Endothelial cell of umbilical vein (primary cell): ENCODE data around the gene AGXT.

Source experiments
- MYC ChIP-seq: IDR thresholded peaks from one replicate; pipeline ENCODE4 v1.6.1; 2011; ENCODE audit warnings: mild to moderate bottlenecking, low read depth, low read length
- POLR2A ChIP-seq: IDR thresholded peaks from 2 replicates; pipeline ENCODE4 v1.6.1; 2012; ENCODE audit warnings: low read depth, mild to moderate bottlenecking, control low read depth, low read length
- TF ChIP-seq, protein P1 (sequence below), 2 donors: IDR thresholded peaks; 1 replicate in 1 of 2; 2 replicates in 1 of 2; pipeline ENCODE4 v1.5.1; 2011; ENCODE audit warnings: low read length in 2 of 2, mild to moderate bottlenecking in 2 of 2, moderate library complexity in 2 of 2, control low read depth in 1 of 2, inconsistent platforms in 1 of 2, low read depth in 1 of 2; ENCODE audit not compliant: insufficient read depth in 1 of 2; ENCODE audit errors: extremely low read depth in 1 of 2
- TF ChIP-seq, protein P2 (sequence below): IDR thresholded peaks from 2 replicates; pipeline ENCODE4 v1.6.1; 2011; ENCODE audit not compliant: insufficient read depth, insufficient read length

GRCh38 chr2:240869956-240870875 lies 1.6 kb downstream of the AGXT start:
- no peak for TF ChIP-seq POLR2A
- TF ChIP-seq, protein P1, sequence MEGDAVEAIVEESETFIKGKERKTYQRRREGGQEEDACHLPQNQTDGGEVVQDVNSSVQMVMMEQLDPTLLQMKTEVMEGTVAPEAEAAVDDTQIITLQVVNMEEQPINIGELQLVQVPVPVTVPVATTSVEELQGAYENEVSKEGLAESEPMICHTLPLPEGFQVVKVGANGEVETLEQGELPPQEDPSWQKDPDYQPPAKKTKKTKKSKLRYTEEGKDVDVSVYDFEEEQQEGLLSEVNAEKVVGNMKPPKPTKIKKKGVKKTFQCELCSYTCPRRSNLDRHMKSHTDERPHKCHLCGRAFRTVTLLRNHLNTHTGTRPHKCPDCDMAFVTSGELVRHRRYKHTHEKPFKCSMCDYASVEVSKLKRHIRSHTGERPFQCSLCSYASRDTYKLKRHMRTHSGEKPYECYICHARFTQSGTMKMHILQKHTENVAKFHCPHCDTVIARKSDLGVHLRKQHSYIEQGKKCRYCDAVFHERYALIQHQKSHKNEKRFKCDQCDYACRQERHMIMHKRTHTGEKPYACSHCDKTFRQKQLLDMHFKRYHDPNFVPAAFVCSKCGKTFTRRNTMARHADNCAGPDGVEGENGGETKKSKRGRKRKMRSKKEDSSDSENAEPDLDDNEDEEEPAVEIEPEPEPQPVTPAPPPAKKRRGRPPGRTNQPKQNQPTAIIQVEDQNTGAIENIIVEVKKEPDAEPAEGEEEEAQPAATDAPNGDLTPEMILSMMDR (IDR thresholded peaks at IDR 0.05; ENCODE audit: extremely low read depth in 1 of 2, insufficient read depth in 1 of 2, low read depth in 1 of 2, low read length in 2 of 2) = no peak
- TF ChIP-seq MYC = no peak
- TF ChIP-seq, protein P2, sequence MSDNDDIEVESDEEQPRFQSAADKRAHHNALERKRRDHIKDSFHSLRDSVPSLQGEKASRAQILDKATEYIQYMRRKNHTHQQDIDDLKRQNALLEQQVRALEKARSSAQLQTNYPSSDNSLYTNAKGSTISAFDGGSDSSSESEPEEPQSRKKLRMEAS = no peak
